Gastroesophageal sphincter (tissue), 4 donors: ENCODE measurements around the gene TCF7L2. TPM values are rescaled to one million over a fixed set of nuclear protein-coding genes. Genes with fewer than 3 reads are reported as not detected.

Experiments
- ATAC-seq: fragments of 150-250 bp; one replicate; pipeline ENCODE4 v1.9.1; 2016; ENCODE audit warnings: mild to moderate bottlenecking, moderate library complexity
- H3K27ac ChIP-seq, 4 donors: fragments of 200-600 bp; sonication (generic) in 3 of 4; 1 replicate in 3 of 4; 2 replicates in 1 of 4; pipeline ENCODE4 v1.5.1; 2016 to 2019
- H3K27me3 ChIP-seq: fragments of 200-600 bp; sonication (generic); one replicate; pipeline ENCODE4 v1.5.1; 2019
- H3K36me3 ChIP-seq, 2 donors: fragments of 200-600 bp; sonication (generic); one replicate each; pipeline ENCODE4 v1.5.1; 2019; ENCODE audit warnings: control low read depth in 1 of 2
- H3K4me1 ChIP-seq, 3 donors: fragments of 200-600 bp; sonication (generic); 1 replicate in 2 of 3; 2 replicates in 1 of 3; pipeline ENCODE4 v1.5.1; 2016 to 2019; ENCODE audit warnings: control low read depth in 2 of 3
- H3K4me3 ChIP-seq, 2 donors: fragments of 200-600 bp; sonication (generic); one replicate each; pipeline ENCODE4 v1.5.1; 2019; ENCODE audit warnings: mild to moderate bottlenecking in 1 of 2, moderate library complexity in 1 of 2
- H3K9me3 ChIP-seq, 3 donors: fragments of 200-600 bp; sonication (generic); one replicate each; pipeline ENCODE4 v1.5.1; 2017 to 2019; ENCODE audit warnings: control low read depth in 2 of 3
- CTCF ChIP-seq, 4 experiments: fragments of 200-600 bp in 2 of 4; fragments of 450-650 bp in 2 of 4; sonication (generic) in 1 of 4; IDR thresholded peaks; one replicate each; pipeline ENCODE4 v1.5.1; 2017 to 2019; ENCODE audit warnings: antibody characterized with exemption in 4 of 4, mild to moderate bottlenecking in 2 of 4, moderate library complexity in 2 of 4
- EP300 ChIP-seq: sonication (generic); formaldehyde crosslinking; IDR thresholded peaks from one replicate; pipeline ENCODE4 v1.6.1; 2017; ENCODE audit warnings: antibody characterized with exemption, mild to moderate bottlenecking
- POLR2A ChIP-seq, 2 donors: fragments of 450-650 bp; IDR thresholded peaks; one replicate each; pipeline ENCODE4 v1.6.1; 2017; ENCODE audit warnings: antibody characterized with exemption in 2 of 2, mild to moderate bottlenecking in 2 of 2, moderate library complexity in 1 of 2
- POLR2AphosphoS5 ChIP-seq: sonication (generic); formaldehyde crosslinking; IDR thresholded peaks from one replicate; pipeline ENCODE4 v1.6.1; 2017; ENCODE audit warnings: antibody characterized with exemption
- WGBS, 2 donors: methylation state at CpG; one replicate each; pipeline ENCODE4 v1.1.5; 2018; ENCODE audit warnings: low coverage in 1 of 2; 5-methylcytosine and 5-hydroxymethylcytosine counted together
- total RNA-seq, 4 donors: library from RNA; depleted of rRNA; stranded (reverse); fragments of >200 nt; gene quantifications; one replicate each; pipeline ENCODE4 v1.1.0, GENCODE V29; 2016

TCF7L2 gene
- total RNA-seq, 4 donors from 2014 or later = 12.6 to 22.4 (median 20.2) TPM

GRCh38 chr10:112991888-112992491 is 41.9 kb downstream of the TCF7L2 start:
- peaks cover 0 to 4% of the 10 kb centered on the region in 2 donors for H3K36me3 ChIP-seq
- H3K9me3 ChIP-seq = no peaks in the 10 kb centered on the region
- WGBS, 2 donors = 77% methylated on average over 5 of the region's 19 CpGs; no CpG with 5 or more reads in 1 of the 2 donors
- peak overlapping the region in 1 of 4 donors; percentile 20 for H3K27ac ChIP-seq
- H3K4me1 ChIP-seq = peaks cover 0 to 53% (median 4%) of the 10 kb centered on the region in 3 donors
- no peaks in the 10 kb centered on the region for H3K27me3 ChIP-seq
- H3K4me3 ChIP-seq = no peak overlapping the region
- TF ChIP-seq CTCF (IDR thresholded peaks at IDR 0.05) (no peak), POLR2AphosphoS5 (no peak), EP300 (no peak), POLR2A (IDR thresholded peaks at IDR 0.05) (no peak)
- ATAC-seq = no peak

GRCh38 chr10:112996462-112996861 is 46.4 kb downstream of the TCF7L2 start:
- peaks cover 7 to 37% (median 17%) of the 10 kb centered on the region in 3 donors for H3K4me1 ChIP-seq

GRCh38 chr10:112999102-112999501 is 49.1 kb downstream of the TCF7L2 start:
- TF ChIP-seq POLR2A (IDR thresholded peaks at IDR 0.05) (no peak), EP300 (no peak), CTCF (IDR thresholded peaks at IDR 0.05) (no peak), POLR2AphosphoS5 (no peak)
- 93% methylated on average over 3 of the region's 4 CpGs; no CpG with 5 or more reads in 1 of the 2 donors for WGBS, 2 donors
- H3K27me3 ChIP-seq = no peaks in the 10 kb centered on the region
- ATAC-seq = no peak
- H3K4me1 ChIP-seq = peaks cover 7 to 52% (median 18%) of the 10 kb centered on the region in 3 donors
- peak overlapping the region in 1 of 4 donors; percentile 82 for H3K27ac ChIP-seq
- no peak overlapping the region for H3K4me3 ChIP-seq
- H3K36me3 ChIP-seq = no peaks in the 10 kb centered on the region
- H3K9me3 ChIP-seq = no peaks in the 10 kb centered on the region

More at GRCh38 chr10:112996462-112996861, 46.4 kb downstream of the TCF7L2 start:
- no peak for TF ChIP-seq POLR2AphosphoS5
- no peak for TF ChIP-seq POLR2A (IDR thresholded peaks at IDR 0.05)
- TF ChIP-seq CTCF (IDR thresholded peaks at IDR 0.05) = no peak
- no peak for TF ChIP-seq EP300
- WGBS, 2 donors = 94 to 100% methylated on average over 1 to 2 of the region's 3 CpGs
- Histone ChIP-seq H3K4me3 (no peak overlapping the region), H3K27ac (no peak overlapping the region), H3K36me3 (no peaks in the 10 kb centered on the region), H3K27me3 (no peaks in the 10 kb centered on the region), H3K9me3 (no peaks in the 10 kb centered on the region)
- ATAC-seq = no peak

- peaks cover 7 to 64% (median 22%) of the 10 kb centered on the region in 3 donors for H3K4me1 ChIP-seq
- ATAC-seq = peak; percentile 37
- TF ChIP-seq EP300 (no peak), POLR2AphosphoS5 (no peak), POLR2A (IDR thresholded peaks at IDR 0.05) (no peak), CTCF (IDR thresholded peaks at IDR 0.05) (no peak)
- H3K4me3 ChIP-seq = no peak overlapping the region
- 29 to 47% methylated on average over 1 to 5 of the region's 6 CpGs for WGBS, 2 donors
- no peaks in the 10 kb centered on the region for H3K27me3 ChIP-seq
- no peaks in the 10 kb centered on the region for H3K9me3 ChIP-seq
- H3K36me3 ChIP-seq = no peaks in the 10 kb centered on the region
- H3K27ac ChIP-seq = peak overlapping the region in 3 of 4 donors; percentile 70 to 82 (median 71)
These were observed 50.4 kb downstream of the TCF7L2 start for GRCh38 chr10:113000442-113000841.
